HEK293 (cell line): ENCODE data around the gene ADRA1B.

Experiments
- CTCF ChIA-PET: fragments of 350-600 bp; formaldehyde crosslinking; extraction: SDS; loops from one replicate; lab custom pipeline; 2021; ENCODE audit warnings: antibody characterized with exemption; lab: Yijun Ruan, JAX
- POLR2A ChIA-PET: fragments of 300-600 bp; formaldehyde crosslinking; extraction: SDS; loops from one replicate; lab custom pipeline; 2020; ENCODE audit warnings: antibody characterized with exemption, inconsistent platforms; lab: Yijun Ruan, JAX
- H3K27ac ChIP-seq: fragments of 200-500 bp; sonication (Bioruptor generic); 2 replicates; pipeline ENCODE4 v1.5.1; 2014; ENCODE audit warnings: low read depth, low read length, control low read depth, inconsistent platforms; ENCODE audit errors: extremely low read depth
- H3K36me3 ChIP-seq, 2 experiments: fragments of 200-500 bp in 1 of 2; sonication (Bioruptor generic) in 1 of 2; 1 replicate in 1 of 2; 2 replicates in 1 of 2; pipeline ENCODE4 v1.5.1; 2014 to 2017; ENCODE audit warnings: inconsistent platforms in 2 of 2, low read length in 2 of 2; ENCODE audit not compliant: control insufficient read depth in 2 of 2, insufficient read depth in 1 of 2
- H3K4me1 ChIP-seq: fragments of 200-500 bp; sonication (Bioruptor generic); 2 replicates; pipeline ENCODE4 v1.5.1; 2014; ENCODE audit warnings: mild to moderate bottlenecking, low read length, inconsistent platforms; ENCODE audit not compliant: control insufficient read depth, insufficient read depth
- H3K4me3 ChIP-seq: 2 replicates; pipeline ENCODE4 v1.5.1; 2011; ENCODE audit warnings: low read depth, mild to moderate bottlenecking, control low read depth, low read length, moderate library complexity
- H3K9me3 ChIP-seq: fragments of 200-500 bp; sonication (Bioruptor generic); 2 replicates; pipeline ENCODE4 v1.5.1; 2014; ENCODE audit warnings: low read depth, low read length, inconsistent platforms; ENCODE audit not compliant: control insufficient read depth, insufficient read depth
- GLI2 ChIP-seq: fragments of 450-650 bp; formaldehyde crosslinking; IDR thresholded peaks from 2 replicates; pipeline ENCODE4; 2017; ENCODE audit warnings: missing biosample characterization, missing genetic modification characterization, low read depth, borderline replicate concordance
- PRDM1 ChIP-seq: fragments of 450-650 bp; formaldehyde crosslinking; IDR thresholded peaks from 2 replicates; pipeline ENCODE4; 2016; ENCODE audit warnings: missing biosample characterization, missing genetic modification characterization
- PRDM6 ChIP-seq: fragments of 450-650 bp; formaldehyde crosslinking; IDR thresholded peaks from 2 replicates; pipeline ENCODE4 v1.5.1; 2017; ENCODE audit warnings: missing biosample characterization, missing genetic modification characterization
- REPIN1 ChIP-seq: fragments of 450-650 bp; formaldehyde crosslinking; IDR thresholded peaks from 2 replicates; pipeline ENCODE4 v1.5.1; 2017; ENCODE audit warnings: missing biosample characterization, missing genetic modification characterization, low read depth
- SALL2 ChIP-seq: fragments of 450-650 bp; formaldehyde crosslinking; IDR thresholded peaks from 2 replicates; pipeline ENCODE4 v1.5.0; 2017; ENCODE audit warnings: missing biosample characterization, mild to moderate bottlenecking, missing genetic modification characterization, borderline replicate concordance
- SP2 ChIP-seq: fragments of 450-650 bp; formaldehyde crosslinking; IDR thresholded peaks from 2 replicates; pipeline ENCODE4 v1.5.1; 2016; ENCODE audit warnings: missing biosample characterization, missing genetic modification characterization
- SP7 ChIP-seq: fragments of 450-650 bp; formaldehyde crosslinking; IDR thresholded peaks from 2 replicates; pipeline ENCODE4 v1.5.1; 2016; ENCODE audit warnings: missing biosample characterization, missing genetic modification characterization
- ZBTB1 ChIP-seq: fragments of 450-650 bp; formaldehyde crosslinking; IDR thresholded peaks from 2 replicates; pipeline ENCODE4 v1.5.1; 2016; ENCODE audit warnings: missing biosample characterization, missing genetic modification characterization
- ZBTB6 ChIP-seq: fragments of 450-650 bp; formaldehyde crosslinking; IDR thresholded peaks from 2 replicates; pipeline ENCODE4 v1.5.1; 2017; ENCODE audit warnings: missing biosample characterization, missing genetic modification characterization
- ZFP37 ChIP-seq: fragments of 450-650 bp; formaldehyde crosslinking; IDR thresholded peaks from 2 replicates; pipeline ENCODE4 v1.5.1; 2016; ENCODE audit warnings: missing biosample characterization, missing genetic modification characterization
- ZNF133 ChIP-seq: fragments of 450-650 bp; formaldehyde crosslinking; IDR thresholded peaks from 2 replicates; pipeline ENCODE4 v1.5.1; 2016; ENCODE audit warnings: missing biosample characterization, missing genetic modification characterization
- ZNF169 ChIP-seq: fragments of 450-650 bp; formaldehyde crosslinking; IDR thresholded peaks from 2 replicates; pipeline ENCODE4 v1.5.1; 2016; ENCODE audit warnings: missing biosample characterization, missing genetic modification characterization
- ZNF175 ChIP-seq: fragments of 450-650 bp; formaldehyde crosslinking; IDR thresholded peaks from 2 replicates; pipeline ENCODE4 v1.5.1; 2016; ENCODE audit warnings: missing biosample characterization, missing genetic modification characterization
- ZNF19 ChIP-seq: fragments of 450-650 bp; formaldehyde crosslinking; IDR thresholded peaks from 2 replicates; pipeline ENCODE4; 2016; ENCODE audit warnings: missing biosample characterization, missing genetic modification characterization, low read depth
- ZNF214 ChIP-seq: fragments of 450-650 bp; formaldehyde crosslinking; IDR thresholded peaks from 2 replicates; pipeline ENCODE4 v1.5.1; 2017; ENCODE audit warnings: missing biosample characterization, mild to moderate bottlenecking, missing genetic modification characterization, borderline replicate concordance
- ZNF221 ChIP-seq: fragments of 450-650 bp; formaldehyde crosslinking; IDR thresholded peaks from 2 replicates; pipeline ENCODE4 v1.5.1; 2017; ENCODE audit warnings: missing biosample characterization, missing genetic modification characterization, borderline replicate concordance
- ZNF266 ChIP-seq: fragments of 450-650 bp; formaldehyde crosslinking; IDR thresholded peaks from 2 replicates; pipeline ENCODE4 v1.5.1; 2016; ENCODE audit warnings: missing biosample characterization, missing genetic modification characterization, low read depth
- ZNF274 ChIP-seq, 2 experiments: fragments of 200-500 bp in 1 of 2; fragments of 450-650 bp in 1 of 2; sonication (Bioruptor generic) in 1 of 2; formaldehyde crosslinking in 1 of 2; IDR thresholded peaks; 2 replicates each; pipeline versions ENCODE4 v1.5.1 to v1.6.1; 2014 to 2016; ENCODE audit warnings: borderline replicate concordance in 1 of 2, inconsistent platforms in 1 of 2, low read length in 1 of 2, missing biosample characterization in 1 of 2, missing genetic modification characterization in 1 of 2
- ZNF341 ChIP-seq: fragments of 450-650 bp; formaldehyde crosslinking; IDR thresholded peaks from 2 replicates; pipeline ENCODE4; 2016; ENCODE audit warnings: low read depth, missing biosample characterization, missing genetic modification characterization
- ZNF837 ChIP-seq: fragments of 450-650 bp; formaldehyde crosslinking; IDR thresholded peaks from 2 replicates; pipeline ENCODE4 v1.5.1; 2016; ENCODE audit warnings: missing biosample characterization, missing genetic modification characterization

The ADRA1B gene

GRCh38 chr5:159961176-159962160 is 45.2 kb downstream of the ADRA1B start:
- H3K4me1 ChIP-seq = no peaks in the 10 kb centered on the region; the same call in 1 of the 2 replicates
- H3K27ac ChIP-seq = no peak overlapping the region
- H3K4me3 ChIP-seq = no peak overlapping the region
- no peaks in the 10 kb centered on the region for H3K9me3 ChIP-seq
- H3K36me3 ChIP-seq = no peaks in the 10 kb centered on the region
- TF ChIP-seq SP7 (tag by site-specific recombination) (0 out of 2 replicates have a peak, but pooled peaks have one; percentile 15), SALL2 (no peak), ZNF19 (tag by site-specific recombination) (no peak), ZNF133 (no peak), ZNF341 (no peak), PRDM6 (tag by site-specific recombination) (peak; percentile 97)
- TF ChIP-seq, all 188 proteins: peak for 2
- ChIA-PET CTCF (interaction anchor here (0.5 kb wide), 1 partner anchor 9 kb away, joined by 3 read pairs; no protein-coding TSS in a partner anchor), POLR2A (no interaction called here)

- POLR2A ChIA-PET = interaction anchor here (0.7 kb wide), 1 partner anchor 42 kb away, joined by 4 read pairs; no protein-coding TSS in a partner anchor
- Histone ChIP-seq H3K9me3 (no peaks in the 10 kb centered on the region), H3K36me3 (no peaks in the 10 kb centered on the region), H3K4me3 (no peak overlapping the region), H3K27ac (no peak overlapping the region), H3K4me1 (no peaks in the 10 kb centered on the region; the same call in 1 of the 2 replicates)
- CTCF ChIA-PET = interaction anchor here (0.7 kb wide), 1 partner anchor 25 kb away, joined by 3 read pairs; no protein-coding TSS in a partner anchor
- no peak for TF ChIP-seq ZNF221 (tag by site-specific recombination)
- no peak for TF ChIP-seq ZFP37 (tag by site-specific recombination)
- no peak for TF ChIP-seq ZNF266 (tag by site-specific recombination)
- TF ChIP-seq ZNF169 (tag by site-specific recombination) = no peak
- TF ChIP-seq PRDM1 (tag by site-specific recombination) = no peak
- TF ChIP-seq ZBTB6 = no peak
- no peak for TF ChIP-seq GLI2 (tag by site-specific recombination)
These were observed 45.9 kb downstream of the ADRA1B start for GRCh38 chr5:159962214-159962613.

- TF ChIP-seq REPIN1 = no peak
- TF ChIP-seq ZBTB1 (tag by site-specific recombination) = no peak
- TF ChIP-seq ZNF837 (tag by site-specific recombination) = no peak
- no peak for TF ChIP-seq ZNF274 (IDR thresholded peaks at IDR 0.05; ENCODE audit: low read length)
- no peak for TF ChIP-seq ZNF274 (tag by site-specific recombination; IDR thresholded peaks at IDR 0.05; ENCODE audit: borderline replicate concordance)
- TF ChIP-seq ZNF175 (tag by site-specific recombination) = no peak
- TF ChIP-seq ZNF214 (tag by site-specific recombination) = no peak
- TF ChIP-seq GLI2 (tag by site-specific recombination) = no peak
- no peak for TF ChIP-seq SP2 (tag by site-specific recombination)
- TF ChIP-seq ZNF341 = no peak
- Histone ChIP-seq H3K9me3 (no peaks in the 10 kb centered on the region), H3K27ac (no peak overlapping the region), H3K4me3 (no peak overlapping the region), H3K4me1 (no peaks in the 10 kb centered on the region; the same call in 1 of the 2 replicates), H3K36me3 (no peaks in the 10 kb centered on the region)
- ChIA-PET CTCF (interaction anchor here (2.3 kb wide), 1 partner anchor 23 kb away, joined by 12 read pairs; no protein-coding TSS in a partner anchor), POLR2A (no interaction called here)
These were observed 47.7 kb downstream of the ADRA1B start for GRCh38 chr5:159963935-159964334.
